Activated T-cell treated with anti-CD3 and anti-CD28 coated beads, Interleukin-2, amount 50 U/mL, for 72 hours (primary cell): ENCODE results near the gene SSC5D. TPM values are rescaled to one million over a fixed set of nuclear protein-coding genes. Genes with fewer than 3 reads are reported as not detected.

Experiments used
- ATAC-seq, 2 donors: fragments of 150-1000 bp; cut with Tn5 transposase; replicated peaks in 1 of 2; 2 replicates each; pipeline ENCODE4 v1.10.0; 2021; ENCODE audit warnings: moderate library complexity in 2 of 2, mild to moderate bottlenecking in 1 of 2
- DNase-seq, 2 donors: peaks; one replicate each; pipeline ENCODE4 v3.0.0; 2021 to 2022; ENCODE audit warnings: mixed read lengths in 1 of 2
- H3K27ac Mint-ChIP-seq: one replicate; pipeline ENCODE4 v1.8.0; 2022; ENCODE audit warnings: mild to moderate bottlenecking, moderate library complexity, mixed read lengths
- H3K27me3 Mint-ChIP-seq: one replicate; pipeline ENCODE4 v1.8.0; 2022; ENCODE audit warnings: low read depth, mixed read lengths
- H3K36me3 Mint-ChIP-seq, 2 donors: one replicate each; pipeline ENCODE4 v1.8.0; 2022; ENCODE audit warnings: mixed read lengths in 2 of 2, mild to moderate bottlenecking in 1 of 2; ENCODE audit not compliant: insufficient read depth in 2 of 2
- H3K4me1 Mint-ChIP-seq: one replicate; pipeline ENCODE4 v1.8.0; 2022; ENCODE audit warnings: low read depth, mixed read lengths
- H3K4me3 Mint-ChIP-seq, 2 donors: one replicate each; pipeline ENCODE4 v1.8.0; 2022; ENCODE audit warnings: mild to moderate bottlenecking in 2 of 2, mixed read lengths in 2 of 2, moderate library complexity in 2 of 2
- H3K9me3 Mint-ChIP-seq, 2 donors: one replicate each; pipeline ENCODE4 v1.8.0; 2022; ENCODE audit warnings: mixed read lengths in 2 of 2
- total RNA-seq, 2 donors: library from RNA; stranded (reverse); gene quantifications; one replicate each; pipeline ENCODE4 v1.2.3, GENCODE V29; 2022

Gene SSC5D
- total RNA-seq, 2 donors from 2014 or later = 1.2 to 1.7 TPM

DNA sequence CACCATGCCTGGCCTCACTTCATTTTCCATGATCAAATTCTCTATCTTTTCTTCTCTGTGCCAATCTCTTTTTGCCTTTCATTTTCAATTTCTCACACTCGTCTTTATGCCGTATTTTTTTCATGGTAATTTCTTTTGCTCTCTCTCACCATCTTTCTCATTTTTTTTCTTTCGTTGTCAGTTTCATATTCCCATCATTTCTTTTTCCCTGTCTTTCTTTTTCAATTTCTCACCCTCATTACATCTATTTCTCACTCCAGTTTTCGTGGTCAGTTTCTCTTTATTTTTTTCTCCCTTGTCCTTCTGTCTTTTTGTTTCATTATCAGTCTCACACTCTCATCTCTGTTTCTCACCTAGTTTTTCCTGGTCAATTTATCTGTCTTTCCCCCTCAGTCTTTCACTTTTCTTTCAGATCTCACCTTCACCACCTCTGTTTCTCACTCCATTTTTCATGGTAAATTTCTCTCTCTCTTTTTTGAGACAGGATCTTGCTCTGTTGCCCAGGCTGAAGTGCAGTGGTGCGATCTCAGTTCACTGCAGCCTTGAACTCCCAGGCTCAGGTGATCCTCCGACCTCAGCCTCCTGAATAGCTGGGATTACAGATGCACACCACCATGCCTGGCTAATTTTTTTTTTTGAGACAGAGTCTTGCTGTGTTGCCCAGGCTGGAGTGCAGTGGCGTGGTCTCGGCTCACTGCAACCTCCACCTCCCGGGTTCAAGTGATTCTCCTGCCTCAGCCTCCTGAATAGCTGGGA, 14.1 kb downstream of the SSC5D start:
- H3K36me3 Mint-ChIP-seq = peaks cover 0 to 3% of the 10 kb centered on the region in 2 donors
- no peak for ATAC-seq
- H3K27ac Mint-ChIP-seq = peak overlapping the region; percentile 11
- H3K27me3 Mint-ChIP-seq = no peaks in the 10 kb centered on the region
- DNase-seq = no peak
- H3K9me3 Mint-ChIP-seq = peaks cover 2 to 3% of the 10 kb centered on the region in 2 donors
- peaks cover 25% of the 10 kb centered on the region for H3K4me1 Mint-ChIP-seq
- H3K4me3 Mint-ChIP-seq = peak overlapping the region; percentile 1 to 8

DNA sequence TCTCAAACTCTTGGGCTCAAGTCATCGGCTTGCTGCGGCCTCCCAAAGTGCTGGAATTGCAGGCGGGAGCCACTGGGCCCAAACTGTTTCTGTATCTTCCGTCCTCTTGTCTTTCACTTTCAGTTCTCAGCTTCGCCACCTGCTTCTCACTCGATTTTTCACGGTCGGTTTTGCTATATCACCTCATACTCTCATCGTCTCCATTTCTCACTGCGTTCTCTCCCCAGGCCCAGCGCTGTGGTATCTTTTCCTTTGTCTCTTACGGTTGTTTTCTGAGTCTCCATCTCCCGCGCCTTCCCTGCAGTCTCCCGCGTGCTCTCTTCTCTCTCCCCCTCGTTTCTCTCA, 14.9 kb downstream of the SSC5D start:
- peak overlapping the region; percentile 84 for H3K27ac Mint-ChIP-seq
- ATAC-seq (no peak), DNase-seq (no peak)
- peaks cover 0 to 3% of the 10 kb centered on the region in 2 donors for H3K36me3 Mint-ChIP-seq
- H3K4me1 Mint-ChIP-seq = peaks cover 25% of the 10 kb centered on the region
- H3K27me3 Mint-ChIP-seq = no peaks in the 10 kb centered on the region
- peak overlapping the region; percentile 72 to 81 for H3K4me3 Mint-ChIP-seq
- H3K9me3 Mint-ChIP-seq = peaks cover 2 to 3% of the 10 kb centered on the region in 2 donors

- H3K27ac Mint-ChIP-seq = peak overlapping the region; percentile 84
- peaks cover 0 to 3% of the 10 kb centered on the region in 2 donors for H3K36me3 Mint-ChIP-seq
- H3K4me3 Mint-ChIP-seq = peak overlapping the region; percentile 72 to 81
- H3K27me3 Mint-ChIP-seq = no peaks in the 10 kb centered on the region
- DNase-seq (peak; percentile 93 to 95), ATAC-seq (peak; percentile 96 to 97)
- peaks cover 2 to 3% of the 10 kb centered on the region in 2 donors for H3K9me3 Mint-ChIP-seq
- peaks cover 25% of the 10 kb centered on the region for H3K4me1 Mint-ChIP-seq
These were observed 15.4 kb downstream of the SSC5D start for GRCh38 chr19:55503502-55504251.

DNA sequence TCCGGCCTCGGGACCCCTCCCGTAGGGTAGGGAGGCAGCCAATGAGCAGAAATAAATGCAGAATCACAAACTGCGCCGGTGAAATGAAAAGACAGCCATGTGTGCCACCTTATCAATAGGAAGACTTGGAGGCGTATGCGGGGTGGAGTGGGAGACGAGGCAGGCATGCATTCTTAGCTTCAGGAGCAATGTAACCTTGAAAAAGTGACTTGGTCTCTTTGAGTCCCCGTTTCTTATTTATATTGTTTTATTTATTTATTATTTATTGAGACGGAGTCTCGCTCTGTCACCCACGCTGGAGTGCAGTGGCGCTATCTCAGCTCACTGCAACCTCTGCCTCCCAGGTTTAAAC, 16.0 kb downstream of the SSC5D start:
- peaks cover 25% of the 10 kb centered on the region for H3K4me1 Mint-ChIP-seq
- no peak for ATAC-seq
- H3K36me3 Mint-ChIP-seq = peaks cover 0 to 3% of the 10 kb centered on the region in 2 donors
- H3K27me3 Mint-ChIP-seq = no peaks in the 10 kb centered on the region
- peaks cover 2 to 3% of the 10 kb centered on the region in 2 donors for H3K9me3 Mint-ChIP-seq
- H3K4me3 Mint-ChIP-seq = peak overlapping the region; percentile 72 to 81
- no peak overlapping the region for H3K27ac Mint-ChIP-seq
- no peak for DNase-seq

DNA sequence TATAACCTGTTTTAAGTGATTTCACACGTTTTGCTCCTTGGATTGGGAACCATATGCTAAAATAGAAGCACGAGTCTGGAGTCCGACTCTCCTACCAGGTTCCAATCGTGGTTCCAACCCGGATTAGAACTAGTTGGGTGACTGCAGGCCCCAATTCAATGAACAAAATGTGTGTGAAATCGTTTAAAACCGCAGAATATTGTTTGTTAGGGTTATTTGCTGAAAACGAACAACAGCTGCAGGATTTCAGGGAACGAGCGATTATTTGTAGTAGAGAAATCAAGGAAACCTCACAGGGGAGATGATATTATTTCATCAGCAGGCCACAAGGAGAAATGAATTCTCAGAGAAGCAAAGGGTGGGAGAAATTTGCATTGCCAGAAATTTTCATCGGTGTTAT, 16.7 kb downstream of the SSC5D start:
- peaks cover 2 to 3% of the 10 kb centered on the region in 2 donors for H3K9me3 Mint-ChIP-seq
- H3K27ac Mint-ChIP-seq = no peak overlapping the region
- H3K36me3 Mint-ChIP-seq = peaks cover 0 to 3% of the 10 kb centered on the region in 2 donors
- H3K27me3 Mint-ChIP-seq = no peaks in the 10 kb centered on the region
- H3K4me1 Mint-ChIP-seq = peaks cover 25% of the 10 kb centered on the region
- DNase-seq (no peak), ATAC-seq (no peak)
- no peak overlapping the region for H3K4me3 Mint-ChIP-seq

DNA sequence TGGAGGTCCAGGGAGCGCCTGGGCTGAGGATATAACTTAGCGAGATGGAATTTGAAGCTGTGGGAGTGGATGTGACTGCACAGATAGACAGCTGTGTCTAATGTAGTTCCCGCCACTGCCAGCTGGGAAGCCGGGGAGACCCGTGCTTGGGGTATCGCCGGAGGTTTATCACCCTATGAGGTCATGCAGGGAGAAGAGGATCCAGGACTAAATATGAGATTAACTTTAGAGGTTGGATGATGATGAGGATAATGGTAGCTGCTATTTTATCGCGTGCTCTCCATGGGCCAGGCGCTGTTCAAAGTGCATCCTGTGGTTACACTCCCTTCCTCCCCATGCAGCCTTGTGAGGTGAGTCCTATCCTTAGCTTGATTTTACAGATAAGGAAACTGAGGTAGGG, 19.9 kb downstream of the SSC5D start:
- DNase-seq (no peak), ATAC-seq (no peak)
- no peak overlapping the region for H3K27ac Mint-ChIP-seq
- H3K4me3 Mint-ChIP-seq = no peak overlapping the region
- peaks cover 11% of the 10 kb centered on the region for H3K4me1 Mint-ChIP-seq
- H3K27me3 Mint-ChIP-seq = peaks cover 7% of the 10 kb centered on the region
- H3K9me3 Mint-ChIP-seq = peaks cover 2% of the 10 kb centered on the region in 2 donors
- peaks cover 0 to 2% of the 10 kb centered on the region in 2 donors for H3K36me3 Mint-ChIP-seq

- H3K4me1 Mint-ChIP-seq = no peaks in the 10 kb centered on the region
- ATAC-seq (peak; percentile 100), DNase-seq (peak; percentile 92 to 94)
- no peak overlapping the region for H3K27ac Mint-ChIP-seq
- H3K9me3 Mint-ChIP-seq = no peaks in the 10 kb centered on the region
- H3K27me3 Mint-ChIP-seq = peaks cover 7% of the 10 kb centered on the region
- no peaks in the 10 kb centered on the region for H3K36me3 Mint-ChIP-seq
- H3K4me3 Mint-ChIP-seq = peak overlapping the region; percentile 58 to 86
These were observed 28.8 kb downstream of the SSC5D start for GRCh38 chr19:55516878-55517620.

DNA sequence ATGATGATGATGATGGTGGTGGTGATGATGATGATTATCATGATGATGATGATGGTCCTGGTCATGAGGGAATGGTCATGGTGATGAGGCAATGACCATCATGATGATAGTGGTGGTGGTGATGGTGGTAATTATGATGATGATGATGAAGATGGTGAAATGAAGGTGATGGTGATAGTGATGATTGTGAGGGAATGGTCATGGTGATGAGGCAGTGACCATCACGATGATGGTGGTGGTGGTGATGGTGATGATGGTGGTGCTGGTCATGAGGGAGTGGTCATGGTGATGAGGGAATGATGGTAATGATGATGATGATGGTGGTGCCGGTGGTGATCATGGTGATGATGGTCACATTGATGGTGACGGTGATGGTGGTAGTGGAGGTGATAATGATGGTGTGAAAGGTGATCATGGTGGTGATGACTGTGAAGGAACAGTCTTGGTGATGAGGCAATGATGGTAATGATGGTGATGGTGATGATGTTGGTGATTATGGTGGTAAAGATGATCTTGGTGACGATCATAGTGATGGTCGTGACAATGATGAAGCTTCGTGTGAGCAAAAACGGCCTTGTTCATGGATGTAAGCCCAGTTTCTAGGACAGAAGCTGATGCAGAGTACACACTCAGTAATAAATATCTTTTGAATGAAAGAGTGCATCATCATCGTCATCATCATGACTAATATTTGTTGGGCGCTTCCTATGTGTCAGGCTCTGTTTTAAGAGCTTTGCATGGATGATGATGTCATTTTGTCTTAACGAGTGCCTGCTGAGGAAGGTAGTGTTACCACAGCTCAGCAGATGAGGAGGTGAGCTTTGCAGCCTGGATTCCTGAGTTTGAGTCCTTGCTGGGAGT, 31.4 kb downstream of the SSC5D start:
- H3K36me3 Mint-ChIP-seq = no peaks in the 10 kb centered on the region
- H3K27me3 Mint-ChIP-seq = no peaks in the 10 kb centered on the region
- no peak overlapping the region for H3K27ac Mint-ChIP-seq
- no peaks in the 10 kb centered on the region for H3K4me1 Mint-ChIP-seq
- H3K9me3 Mint-ChIP-seq = no peaks in the 10 kb centered on the region
- DNase-seq (no peak), ATAC-seq (no peak)
- H3K4me3 Mint-ChIP-seq = no peak overlapping the region

DNA sequence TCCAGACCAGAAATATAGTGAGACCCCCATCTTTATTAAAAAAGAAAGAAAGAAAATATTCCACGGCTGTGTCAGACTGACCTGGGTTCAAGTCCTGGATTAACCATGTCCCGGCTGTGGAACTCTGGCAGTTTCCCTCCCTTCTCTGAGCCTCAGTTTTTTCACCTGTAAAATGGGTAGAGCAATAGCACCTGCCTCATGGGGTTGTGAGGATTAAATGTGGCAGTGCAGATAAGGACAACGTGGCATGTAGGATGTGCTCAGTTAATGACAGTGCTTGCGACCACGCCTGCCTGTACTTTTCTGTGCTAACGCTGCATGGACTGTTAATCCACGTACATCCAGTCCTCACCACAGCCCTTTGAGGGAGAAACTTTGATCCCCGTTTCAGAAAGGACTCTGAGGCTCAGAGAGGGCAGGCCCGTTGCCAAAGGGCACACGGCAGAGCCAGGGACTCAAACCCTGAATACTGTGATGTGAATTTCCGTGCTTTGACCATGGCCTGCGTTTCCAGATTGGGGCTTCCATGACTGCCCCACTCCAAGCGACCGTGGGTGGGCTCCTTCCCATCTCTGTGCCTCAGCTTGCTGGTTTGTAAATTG, 32.6 kb downstream of the SSC5D start:
- H3K27me3 Mint-ChIP-seq = no peaks in the 10 kb centered on the region
- H3K4me1 Mint-ChIP-seq = no peaks in the 10 kb centered on the region
- H3K4me3 Mint-ChIP-seq = no peak overlapping the region
- ATAC-seq (no peak), DNase-seq (no peak)
- no peaks in the 10 kb centered on the region for H3K9me3 Mint-ChIP-seq
- H3K27ac Mint-ChIP-seq = no peak overlapping the region
- no peaks in the 10 kb centered on the region for H3K36me3 Mint-ChIP-seq

DNA sequence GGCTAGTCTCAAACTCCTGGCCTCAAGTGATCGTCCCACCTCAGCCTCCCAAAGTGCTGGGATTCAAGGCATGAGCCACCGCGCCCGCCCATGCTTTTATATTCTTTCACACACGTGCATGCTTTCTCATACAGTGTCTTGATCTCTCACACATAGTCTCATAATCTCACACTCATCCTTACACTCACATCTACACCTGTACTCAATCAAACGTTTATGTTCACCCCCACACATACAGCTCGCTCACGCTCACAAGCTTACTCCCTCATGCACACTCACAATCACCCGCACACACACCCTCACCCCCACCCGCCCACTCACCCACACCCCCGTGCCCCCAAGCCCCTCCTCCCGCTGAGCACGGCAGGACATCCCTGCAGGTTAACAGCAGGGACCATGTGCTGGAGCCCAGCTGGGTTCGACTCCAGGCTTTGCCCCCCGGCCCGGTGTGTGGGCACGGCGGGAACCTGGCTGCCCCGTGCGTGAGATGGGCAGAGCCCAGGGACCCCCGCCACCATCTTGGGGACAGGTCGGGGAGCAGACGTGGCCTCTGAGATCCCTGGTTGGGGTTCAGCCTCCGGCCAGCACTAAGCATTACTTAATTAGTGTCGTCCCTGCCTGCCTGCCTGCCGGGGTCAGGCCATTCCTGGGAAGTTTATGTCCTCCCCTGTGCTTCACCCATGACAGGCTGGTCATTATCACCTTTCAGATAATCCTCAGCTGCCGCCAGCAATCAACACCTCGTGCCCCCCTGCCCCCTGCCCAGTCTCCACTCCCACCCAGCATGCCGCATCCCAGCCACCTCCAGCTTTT, 37.3 kb downstream of the SSC5D start:
- no peak for DNase-seq
- no peak overlapping the region for H3K27ac Mint-ChIP-seq

DNA sequence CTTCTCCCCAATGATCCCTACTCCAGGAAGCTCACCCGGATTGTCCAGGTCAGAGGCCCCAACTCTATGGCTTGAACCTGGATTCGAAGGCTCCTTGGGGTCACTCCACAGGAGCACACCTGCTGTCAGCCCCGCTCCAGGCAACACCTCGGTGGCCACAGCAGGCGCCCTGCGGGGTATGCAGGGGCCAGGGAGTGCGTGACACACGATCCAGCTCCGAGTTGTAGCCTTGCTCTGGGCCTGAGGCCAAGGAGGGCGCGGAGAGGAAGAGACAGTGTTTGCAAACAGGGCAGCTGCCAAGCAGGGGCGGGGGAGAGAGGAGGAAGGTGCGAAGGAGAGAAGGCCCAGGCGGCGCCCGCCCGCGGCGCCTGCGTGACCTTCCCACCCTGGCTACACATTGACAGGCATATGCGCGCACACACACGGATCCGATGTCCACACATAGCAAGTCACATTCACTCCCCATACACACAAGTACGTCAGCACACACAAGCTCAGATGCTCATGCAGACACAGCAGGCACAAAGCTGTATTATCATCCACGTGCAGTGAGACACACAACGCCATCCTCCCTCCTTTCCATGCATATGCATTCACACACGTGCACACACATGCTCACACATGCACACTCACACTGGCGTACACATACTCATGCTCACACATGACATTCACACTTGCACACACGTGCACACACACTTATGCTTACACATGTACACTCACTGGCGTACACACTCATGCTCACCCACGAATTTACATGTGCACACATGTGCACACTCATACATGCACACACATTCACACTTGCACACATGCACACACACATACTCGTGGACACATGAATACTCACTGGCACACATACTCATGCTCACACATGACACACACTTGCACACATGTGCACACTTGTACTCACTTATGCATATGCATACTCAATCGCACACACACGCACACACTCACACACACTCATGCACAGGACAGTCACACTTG, 38.3 kb downstream of the SSC5D start:
- no peaks in the 10 kb centered on the region for H3K4me1 Mint-ChIP-seq
- H3K9me3 Mint-ChIP-seq = no peaks in the 10 kb centered on the region
- no peaks in the 10 kb centered on the region for H3K36me3 Mint-ChIP-seq
- no peaks in the 10 kb centered on the region for H3K27me3 Mint-ChIP-seq
- no peak overlapping the region for H3K27ac Mint-ChIP-seq
- no peak for DNase-seq
- ATAC-seq = no peak
- no peak overlapping the region for H3K4me3 Mint-ChIP-seq

More for the DNA sequence above, 37.3 kb downstream of the SSC5D start:
- Mint-ChIP-seq H3K27me3 (no peaks in the 10 kb centered on the region), H3K36me3 (no peaks in the 10 kb centered on the region), H3K4me1 (no peaks in the 10 kb centered on the region), H3K4me3 (no peak overlapping the region), H3K9me3 (no peaks in the 10 kb centered on the region)
- ATAC-seq = no peak
